ENCODE measurements around the gene POU2AF2. TPM values are rescaled to one million over a fixed set of nuclear protein-coding genes. Genes with fewer than 3 reads are reported as not detected.

POU2AF2 gene
- total RNA-seq, 4 donors from 2014 or later, result 1.9 to 4.4 TPM; not detected in 2

DNA sequence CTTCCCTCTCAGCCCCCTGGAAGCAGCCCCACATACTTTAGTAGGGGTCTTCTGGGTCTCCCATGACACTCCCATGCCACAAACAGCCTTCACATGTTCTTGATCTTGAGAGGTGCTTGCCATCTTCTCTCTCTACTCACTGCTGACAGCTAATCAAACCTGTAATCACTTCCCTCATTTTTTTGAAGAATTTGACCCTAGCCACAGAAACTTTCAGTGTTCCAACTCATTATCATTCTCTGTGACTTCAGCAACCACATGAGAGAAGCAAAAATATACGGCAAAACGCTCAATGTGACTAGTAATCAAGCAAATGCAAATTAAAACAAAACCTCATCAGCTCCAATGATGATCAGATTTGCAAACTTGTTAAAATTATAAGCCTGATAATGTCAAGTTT, 38.3 kb upstream of the POU2AF2 start:
- intact Hi-C loops (cut with DNase I; ENCODE audit: low total_unique reads) (no loop called here), in situ Hi-C loops (cut with MboI; ENCODE audit: low pct_ligation_motif_present in 1 of 4, low pct_unique_long_range_greater_than_20kb in 1 of 4, low sequenced_read_pairs in 3 of 4) (no loop called here)
- Histone ChIP-seq H3K27me3 (no peaks in the 10 kb centered on the region), H3K4me3 (no peak overlapping the region), H3K4me1 (no peaks in the 10 kb centered on the region), H3K9me3 (no peaks in the 10 kb centered on the region), H3K36me3 (no peaks in the 10 kb centered on the region), H3K27ac (no peak overlapping the region)
- WGBS, 2 donors (ENCODE audit: low coverage in 1 of 2), result 80 to 100% methylated on average over 2 of the region's 2 CpGs
- no peak for DNase-seq
- TF ChIP-seq POLR2A (IDR thresholded peaks at IDR 0.05), result no peak
- TF ChIP-seq POLR2AphosphoS5 (IDR thresholded peaks at IDR 0.05), result no peak
- TF ChIP-seq, protein P1, sequence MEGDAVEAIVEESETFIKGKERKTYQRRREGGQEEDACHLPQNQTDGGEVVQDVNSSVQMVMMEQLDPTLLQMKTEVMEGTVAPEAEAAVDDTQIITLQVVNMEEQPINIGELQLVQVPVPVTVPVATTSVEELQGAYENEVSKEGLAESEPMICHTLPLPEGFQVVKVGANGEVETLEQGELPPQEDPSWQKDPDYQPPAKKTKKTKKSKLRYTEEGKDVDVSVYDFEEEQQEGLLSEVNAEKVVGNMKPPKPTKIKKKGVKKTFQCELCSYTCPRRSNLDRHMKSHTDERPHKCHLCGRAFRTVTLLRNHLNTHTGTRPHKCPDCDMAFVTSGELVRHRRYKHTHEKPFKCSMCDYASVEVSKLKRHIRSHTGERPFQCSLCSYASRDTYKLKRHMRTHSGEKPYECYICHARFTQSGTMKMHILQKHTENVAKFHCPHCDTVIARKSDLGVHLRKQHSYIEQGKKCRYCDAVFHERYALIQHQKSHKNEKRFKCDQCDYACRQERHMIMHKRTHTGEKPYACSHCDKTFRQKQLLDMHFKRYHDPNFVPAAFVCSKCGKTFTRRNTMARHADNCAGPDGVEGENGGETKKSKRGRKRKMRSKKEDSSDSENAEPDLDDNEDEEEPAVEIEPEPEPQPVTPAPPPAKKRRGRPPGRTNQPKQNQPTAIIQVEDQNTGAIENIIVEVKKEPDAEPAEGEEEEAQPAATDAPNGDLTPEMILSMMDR (IDR thresholded peaks at IDR 0.05), result no peak
- no peak for TF ChIP-seq EP300 (IDR thresholded peaks at IDR 0.05; ENCODE audit: low read depth)

DNA sequence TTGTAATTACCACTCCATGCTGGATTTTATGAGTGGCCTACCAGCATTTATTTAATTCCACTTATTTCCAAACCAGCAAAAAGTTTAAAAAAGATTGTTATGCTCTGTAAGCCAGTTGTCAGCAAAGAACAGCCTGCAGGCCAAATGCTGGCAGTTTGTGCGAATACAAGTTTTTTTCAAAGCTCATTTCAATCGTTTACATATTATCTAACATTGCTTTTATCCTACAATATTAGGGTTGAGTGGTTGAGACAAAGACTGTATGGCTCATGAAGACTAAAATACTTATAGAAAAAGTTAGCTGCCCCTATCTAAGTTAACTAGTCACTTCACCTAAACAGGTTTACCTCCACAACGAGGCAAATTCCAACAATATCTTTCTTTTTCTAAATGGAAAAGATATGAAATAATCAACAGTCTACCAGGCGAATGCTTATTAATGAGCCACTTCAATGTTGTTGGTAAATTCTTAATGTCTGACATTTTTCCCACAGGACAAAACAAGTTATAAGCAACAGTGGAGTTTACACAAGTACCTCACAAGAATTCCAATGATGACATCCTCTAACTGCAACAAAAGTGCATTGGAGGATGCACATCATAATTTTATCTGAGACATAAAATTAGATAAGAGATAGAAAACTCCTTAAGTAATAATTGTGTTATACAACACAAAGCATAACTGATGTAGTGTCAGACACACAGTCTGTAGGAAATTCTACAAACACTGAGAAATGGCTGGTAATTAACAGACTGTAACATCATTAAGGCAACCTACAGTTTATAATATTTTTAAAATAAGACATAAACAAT, 35.8 kb upstream of the POU2AF2 start:
- WGBS, 2 donors (ENCODE audit: low coverage in 1 of 2), result 55 to 64% methylated on average over 4 of the region's 4 CpGs
- Histone ChIP-seq H3K4me1 (no peaks in the 10 kb centered on the region), H3K27ac (no peak overlapping the region), H3K36me3 (no peaks in the 10 kb centered on the region), H3K9me3 (no peaks in the 10 kb centered on the region), H3K27me3 (no peaks in the 10 kb centered on the region), H3K4me3 (no peak overlapping the region)
- intact Hi-C loops (cut with DNase I; ENCODE audit: low total_unique reads) (no loop called here), in situ Hi-C loops (cut with MboI; ENCODE audit: low pct_ligation_motif_present in 1 of 4, low pct_unique_long_range_greater_than_20kb in 1 of 4, low sequenced_read_pairs in 3 of 4) (no loop called here)
- no peak for DNase-seq
- TF ChIP-seq POLR2AphosphoS5 (IDR thresholded peaks at IDR 0.05), result no peak
- TF ChIP-seq POLR2A (IDR thresholded peaks at IDR 0.05), result no peak
- TF ChIP-seq, protein P1 (IDR thresholded peaks at IDR 0.05), result no peak
- no peak for TF ChIP-seq EP300 (IDR thresholded peaks at IDR 0.05; ENCODE audit: low read depth)

DNA sequence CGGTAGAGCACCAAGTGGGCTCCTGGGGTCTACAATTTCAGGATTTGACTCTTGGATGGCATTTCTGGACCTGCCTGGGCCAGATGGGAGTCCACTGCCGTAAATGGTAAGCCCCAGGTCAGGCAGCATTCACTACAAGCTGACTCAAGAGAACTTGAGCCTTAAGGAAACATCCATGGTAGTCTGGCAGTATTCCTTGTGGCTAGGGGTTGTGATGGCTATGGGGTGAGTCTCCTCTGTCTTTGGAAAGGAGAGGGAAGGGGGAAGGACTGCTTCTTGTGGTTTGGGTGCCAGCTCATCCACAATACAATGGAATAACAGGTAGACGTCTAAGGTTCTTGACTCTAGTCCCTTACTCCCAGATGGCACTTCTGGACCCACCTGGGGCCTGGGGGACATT, 32.3 kb upstream of the POU2AF2 start:
- 95% methylated on average over 3 of the region's 3 CpGs; no CpG with 5 or more reads in 1 of the 2 donors for WGBS, 2 donors (ENCODE audit: low coverage in 1 of 2)
- no peak overlapping the region for H3K4me3 ChIP-seq
- no peaks in the 10 kb centered on the region for H3K36me3 ChIP-seq
- DNase-seq, result no peak
- in situ Hi-C loops (cut with MboI; ENCODE audit: low pct_ligation_motif_present in 1 of 4, low pct_unique_long_range_greater_than_20kb in 1 of 4, low sequenced_read_pairs in 3 of 4) (no loop called here), intact Hi-C loops (cut with DNase I; ENCODE audit: low total_unique reads) (no loop called here)
- H3K4me1 ChIP-seq, result no peaks in the 10 kb centered on the region
- H3K27me3 ChIP-seq, result no peaks in the 10 kb centered on the region
- H3K9me3 ChIP-seq, result peaks cover 0 to 3% of the 10 kb centered on the region in 2 donors
- H3K27ac ChIP-seq, result no peak overlapping the region
- no peak for TF ChIP-seq EP300 (IDR thresholded peaks at IDR 0.05; ENCODE audit: low read depth)
- TF ChIP-seq, protein P1 (IDR thresholded peaks at IDR 0.05), result no peak
- TF ChIP-seq POLR2AphosphoS5 (IDR thresholded peaks at IDR 0.05), result no peak
- TF ChIP-seq POLR2A (IDR thresholded peaks at IDR 0.05), result no peak

DNA sequence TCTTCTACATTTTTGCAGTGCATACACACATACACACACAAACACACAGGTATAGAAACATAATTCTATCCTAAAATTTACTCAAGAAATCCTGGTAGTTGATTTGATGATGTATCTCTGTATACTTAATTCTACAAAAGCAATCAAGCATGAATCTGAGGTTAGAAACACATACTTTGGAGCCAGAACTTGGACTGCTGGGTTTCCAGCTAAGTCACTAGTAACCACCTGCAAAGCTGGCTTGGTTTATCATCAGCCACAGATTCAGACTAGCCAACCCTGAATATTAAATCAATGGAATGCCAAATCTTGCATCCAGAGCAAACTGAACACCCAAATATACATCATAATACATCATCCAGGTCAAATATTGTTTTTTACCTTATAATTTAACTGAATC, 24.8 kb upstream of the POU2AF2 start:
- H3K27ac ChIP-seq, result no peak overlapping the region
- in situ Hi-C loops (cut with MboI; ENCODE audit: low pct_ligation_motif_present in 1 of 4, low pct_unique_long_range_greater_than_20kb in 1 of 4, low sequenced_read_pairs in 3 of 4) (no loop called here), intact Hi-C loops (cut with DNase I; ENCODE audit: low total_unique reads) (no loop called here)
- no peaks in the 10 kb centered on the region for H3K4me1 ChIP-seq
- no peaks in the 10 kb centered on the region for H3K27me3 ChIP-seq
- no peaks in the 10 kb centered on the region for H3K36me3 ChIP-seq
- H3K4me3 ChIP-seq, result no peak overlapping the region
- DNase-seq, result no peak
- TF ChIP-seq, protein P1 (IDR thresholded peaks at IDR 0.05), result no peak
- no peak for TF ChIP-seq POLR2A (IDR thresholded peaks at IDR 0.05)
- TF ChIP-seq EP300 (IDR thresholded peaks at IDR 0.05; ENCODE audit: low read depth), result no peak
- no peak for TF ChIP-seq POLR2AphosphoS5 (IDR thresholded peaks at IDR 0.05)
- H3K9me3 ChIP-seq, result peaks cover 0 to 3% of the 10 kb centered on the region in 2 donors

All from transverse colon (tissue), 4 donors.